ENCODE results near the gene GPBP1.

DNA sequence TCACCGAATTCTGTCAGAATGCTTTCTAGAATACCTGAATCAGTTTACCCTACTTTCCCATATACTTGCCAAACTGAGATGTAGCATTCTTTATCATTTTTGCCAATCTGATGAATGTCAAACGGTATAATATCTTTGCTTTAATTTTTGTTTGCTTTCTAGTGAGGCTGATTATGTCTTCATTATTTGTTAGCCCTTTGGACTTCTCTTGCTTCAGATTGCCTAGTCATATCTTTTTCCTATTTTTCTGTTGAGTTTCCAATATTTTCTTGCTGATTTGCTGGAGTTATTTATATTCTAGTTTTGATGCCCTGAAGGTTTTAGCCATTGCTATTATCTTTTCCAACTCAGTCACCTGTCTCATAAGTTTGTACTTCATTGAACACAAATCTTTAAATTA is 40.3 kb upstream of the GPBP1 start:
- TF ChIP-seq, protein P1, sequence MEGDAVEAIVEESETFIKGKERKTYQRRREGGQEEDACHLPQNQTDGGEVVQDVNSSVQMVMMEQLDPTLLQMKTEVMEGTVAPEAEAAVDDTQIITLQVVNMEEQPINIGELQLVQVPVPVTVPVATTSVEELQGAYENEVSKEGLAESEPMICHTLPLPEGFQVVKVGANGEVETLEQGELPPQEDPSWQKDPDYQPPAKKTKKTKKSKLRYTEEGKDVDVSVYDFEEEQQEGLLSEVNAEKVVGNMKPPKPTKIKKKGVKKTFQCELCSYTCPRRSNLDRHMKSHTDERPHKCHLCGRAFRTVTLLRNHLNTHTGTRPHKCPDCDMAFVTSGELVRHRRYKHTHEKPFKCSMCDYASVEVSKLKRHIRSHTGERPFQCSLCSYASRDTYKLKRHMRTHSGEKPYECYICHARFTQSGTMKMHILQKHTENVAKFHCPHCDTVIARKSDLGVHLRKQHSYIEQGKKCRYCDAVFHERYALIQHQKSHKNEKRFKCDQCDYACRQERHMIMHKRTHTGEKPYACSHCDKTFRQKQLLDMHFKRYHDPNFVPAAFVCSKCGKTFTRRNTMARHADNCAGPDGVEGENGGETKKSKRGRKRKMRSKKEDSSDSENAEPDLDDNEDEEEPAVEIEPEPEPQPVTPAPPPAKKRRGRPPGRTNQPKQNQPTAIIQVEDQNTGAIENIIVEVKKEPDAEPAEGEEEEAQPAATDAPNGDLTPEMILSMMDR (IDR thresholded peaks at IDR 0.05; ENCODE audit: borderline replicate concordance, extremely low read depth, low read length, poor library complexity, severe bottlenecking): no peak
- no peak for TF ChIP-seq EZH2 (IDR thresholded peaks at IDR 0.05; ENCODE audit: borderline replicate concordance, low read depth, low read length, severe bottlenecking)

Measured in DND-41 (cell line).